ENCODE measurements around the gene MAPKAP1.
A peak's percentile ranks its signal among the peaks of the same experiment; 100 is the strongest.

Gene MAPKAP1

DNA sequence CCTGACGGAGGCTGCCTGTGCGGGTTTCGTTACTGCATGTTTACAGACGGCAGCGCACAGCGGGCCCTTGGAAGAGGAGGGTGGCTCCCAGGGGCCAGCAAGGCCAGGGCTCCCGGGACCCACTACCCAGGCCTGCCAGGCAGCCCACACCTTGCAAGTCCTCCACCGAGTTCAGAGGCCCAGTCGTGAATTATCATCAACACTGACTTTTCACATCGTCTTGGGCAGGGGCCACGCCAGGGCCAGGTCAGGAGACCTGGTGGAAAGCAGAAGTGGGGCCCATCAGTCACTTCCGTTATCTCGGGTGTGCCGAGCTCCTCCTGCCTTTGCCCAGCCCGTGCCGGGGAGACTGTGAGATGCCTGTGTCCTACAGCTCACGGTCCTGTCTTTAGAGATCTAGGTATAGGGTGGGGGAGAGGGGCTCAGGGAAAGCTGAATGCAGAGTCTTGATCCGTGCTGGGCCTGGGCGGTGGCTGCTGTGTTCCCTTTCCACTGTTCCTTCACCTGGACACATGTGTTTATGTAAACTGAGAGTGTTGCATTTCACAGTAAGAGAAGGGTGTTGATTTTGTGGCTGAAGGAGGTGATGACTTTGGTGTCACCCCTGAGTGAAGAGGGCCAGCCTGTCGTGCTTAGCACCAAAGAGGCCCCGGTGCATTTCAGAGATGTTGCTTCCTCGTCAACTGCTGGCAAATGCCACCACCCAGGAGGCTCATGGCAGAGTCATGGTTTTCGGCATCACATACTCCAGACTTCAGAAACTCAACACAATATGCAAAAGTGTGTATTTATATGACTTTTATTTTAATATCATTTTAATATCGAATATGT, 270.2 kb downstream of the MAPKAP1 start:
- TF ChIP-seq ZNF8 (CRISPR knock-in tag; IDR thresholded peaks at IDR 0.05) (no peak), ARNTL (CRISPR knock-in tag; IDR thresholded peaks at IDR 0.05; ENCODE audit: borderline replicate concordance, low read depth) (no peak), BACH2 (CRISPR knock-in tag; IDR thresholded peaks at IDR 0.05; ENCODE audit: borderline replicate concordance) (no peak), TCF4 (CRISPR knock-in tag; IDR thresholded peaks at IDR 0.05; ENCODE audit: borderline replicate concordance) (no peak)
- TF ChIP-seq, protein P1, sequence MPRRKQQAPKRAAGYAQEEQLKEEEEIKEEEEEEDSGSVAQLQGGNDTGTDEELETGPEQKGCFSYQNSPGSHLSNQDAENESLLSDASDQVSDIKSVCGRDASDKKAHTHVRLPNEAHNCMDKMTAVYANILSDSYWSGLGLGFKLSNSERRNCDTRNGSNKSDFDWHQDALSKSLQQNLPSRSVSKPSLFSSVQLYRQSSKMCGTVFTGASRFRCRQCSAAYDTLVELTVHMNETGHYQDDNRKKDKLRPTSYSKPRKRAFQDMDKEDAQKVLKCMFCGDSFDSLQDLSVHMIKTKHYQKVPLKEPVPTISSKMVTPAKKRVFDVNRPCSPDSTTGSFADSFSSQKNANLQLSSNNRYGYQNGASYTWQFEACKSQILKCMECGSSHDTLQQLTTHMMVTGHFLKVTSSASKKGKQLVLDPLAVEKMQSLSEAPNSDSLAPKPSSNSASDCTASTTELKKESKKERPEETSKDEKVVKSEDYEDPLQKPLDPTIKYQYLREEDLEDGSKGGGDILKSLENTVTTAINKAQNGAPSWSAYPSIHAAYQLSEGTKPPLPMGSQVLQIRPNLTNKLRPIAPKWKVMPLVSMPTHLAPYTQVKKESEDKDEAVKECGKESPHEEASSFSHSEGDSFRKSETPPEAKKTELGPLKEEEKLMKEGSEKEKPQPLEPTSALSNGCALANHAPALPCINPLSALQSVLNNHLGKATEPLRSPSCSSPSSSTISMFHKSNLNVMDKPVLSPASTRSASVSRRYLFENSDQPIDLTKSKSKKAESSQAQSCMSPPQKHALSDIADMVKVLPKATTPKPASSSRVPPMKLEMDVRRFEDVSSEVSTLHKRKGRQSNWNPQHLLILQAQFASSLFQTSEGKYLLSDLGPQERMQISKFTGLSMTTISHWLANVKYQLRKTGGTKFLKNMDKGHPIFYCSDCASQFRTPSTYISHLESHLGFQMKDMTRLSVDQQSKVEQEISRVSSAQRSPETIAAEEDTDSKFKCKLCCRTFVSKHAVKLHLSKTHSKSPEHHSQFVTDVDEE (CRISPR knock-in tag; IDR thresholded peaks at IDR 0.05) = no peak
- TF ChIP-seq, protein P2, sequence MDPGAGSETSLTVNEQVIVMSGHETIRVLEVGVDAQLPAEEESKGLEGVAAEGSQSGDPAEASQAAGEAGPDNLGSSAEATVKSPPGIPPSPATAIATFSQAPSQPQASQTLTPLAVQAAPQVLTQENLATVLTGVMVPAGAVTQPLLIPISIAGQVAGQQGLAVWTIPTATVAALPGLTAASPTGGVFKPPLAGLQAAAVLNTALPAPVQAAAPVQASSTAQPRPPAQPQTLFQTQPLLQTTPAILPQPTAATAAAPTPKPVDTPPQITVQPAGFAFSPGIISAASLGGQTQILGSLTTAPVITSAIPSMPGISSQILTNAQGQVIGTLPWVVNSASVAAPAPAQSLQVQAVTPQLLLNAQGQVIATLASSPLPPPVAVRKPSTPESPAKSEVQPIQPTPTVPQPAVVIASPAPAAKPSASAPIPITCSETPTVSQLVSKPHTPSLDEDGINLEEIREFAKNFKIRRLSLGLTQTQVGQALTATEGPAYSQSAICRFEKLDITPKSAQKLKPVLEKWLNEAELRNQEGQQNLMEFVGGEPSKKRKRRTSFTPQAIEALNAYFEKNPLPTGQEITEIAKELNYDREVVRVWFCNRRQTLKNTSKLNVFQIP (CRISPR knock-in tag; IDR thresholded peaks at IDR 0.05; ENCODE audit: borderline replicate concordance, low read depth) = no peak
- TF ChIP-seq, protein P3, sequence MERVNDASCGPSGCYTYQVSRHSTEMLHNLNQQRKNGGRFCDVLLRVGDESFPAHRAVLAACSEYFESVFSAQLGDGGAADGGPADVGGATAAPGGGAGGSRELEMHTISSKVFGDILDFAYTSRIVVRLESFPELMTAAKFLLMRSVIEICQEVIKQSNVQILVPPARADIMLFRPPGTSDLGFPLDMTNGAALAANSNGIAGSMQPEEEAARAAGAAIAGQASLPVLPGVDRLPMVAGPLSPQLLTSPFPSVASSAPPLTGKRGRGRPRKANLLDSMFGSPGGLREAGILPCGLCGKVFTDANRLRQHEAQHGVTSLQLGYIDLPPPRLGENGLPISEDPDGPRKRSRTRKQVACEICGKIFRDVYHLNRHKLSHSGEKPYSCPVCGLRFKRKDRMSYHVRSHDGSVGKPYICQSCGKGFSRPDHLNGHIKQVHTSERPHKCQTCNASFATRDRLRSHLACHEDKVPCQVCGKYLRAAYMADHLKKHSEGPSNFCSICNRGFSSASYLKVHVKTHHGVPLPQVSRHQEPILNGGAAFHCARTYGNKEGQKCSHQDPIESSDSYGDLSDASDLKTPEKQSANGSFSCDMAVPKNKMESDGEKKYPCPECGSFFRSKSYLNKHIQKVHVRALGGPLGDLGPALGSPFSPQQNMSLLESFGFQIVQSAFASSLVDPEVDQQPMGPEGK (CRISPR knock-in tag; IDR thresholded peaks at IDR 0.05; ENCODE audit: borderline replicate concordance) = no peak
- TF ChIP-seq, protein P4, sequence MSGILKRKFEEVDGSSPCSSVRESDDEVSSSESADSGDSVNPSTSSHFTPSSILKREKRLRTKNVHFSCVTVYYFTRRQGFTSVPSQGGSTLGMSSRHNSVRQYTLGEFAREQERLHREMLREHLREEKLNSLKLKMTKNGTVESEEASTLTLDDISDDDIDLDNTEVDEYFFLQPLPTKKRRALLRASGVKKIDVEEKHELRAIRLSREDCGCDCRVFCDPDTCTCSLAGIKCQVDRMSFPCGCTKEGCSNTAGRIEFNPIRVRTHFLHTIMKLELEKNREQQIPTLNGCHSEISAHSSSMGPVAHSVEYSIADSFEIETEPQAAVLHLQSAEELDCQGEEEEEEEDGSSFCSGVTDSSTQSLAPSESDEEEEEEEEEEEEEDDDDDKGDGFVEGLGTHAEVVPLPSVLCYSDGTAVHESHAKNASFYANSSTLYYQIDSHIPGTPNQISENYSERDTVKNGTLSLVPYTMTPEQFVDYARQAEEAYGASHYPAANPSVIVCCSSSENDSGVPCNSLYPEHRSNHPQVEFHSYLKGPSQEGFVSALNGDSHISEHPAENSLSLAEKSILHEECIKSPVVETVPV (CRISPR knock-in tag; IDR thresholded peaks at IDR 0.05) = no peak
- ATAC-seq = no peak

DNA sequence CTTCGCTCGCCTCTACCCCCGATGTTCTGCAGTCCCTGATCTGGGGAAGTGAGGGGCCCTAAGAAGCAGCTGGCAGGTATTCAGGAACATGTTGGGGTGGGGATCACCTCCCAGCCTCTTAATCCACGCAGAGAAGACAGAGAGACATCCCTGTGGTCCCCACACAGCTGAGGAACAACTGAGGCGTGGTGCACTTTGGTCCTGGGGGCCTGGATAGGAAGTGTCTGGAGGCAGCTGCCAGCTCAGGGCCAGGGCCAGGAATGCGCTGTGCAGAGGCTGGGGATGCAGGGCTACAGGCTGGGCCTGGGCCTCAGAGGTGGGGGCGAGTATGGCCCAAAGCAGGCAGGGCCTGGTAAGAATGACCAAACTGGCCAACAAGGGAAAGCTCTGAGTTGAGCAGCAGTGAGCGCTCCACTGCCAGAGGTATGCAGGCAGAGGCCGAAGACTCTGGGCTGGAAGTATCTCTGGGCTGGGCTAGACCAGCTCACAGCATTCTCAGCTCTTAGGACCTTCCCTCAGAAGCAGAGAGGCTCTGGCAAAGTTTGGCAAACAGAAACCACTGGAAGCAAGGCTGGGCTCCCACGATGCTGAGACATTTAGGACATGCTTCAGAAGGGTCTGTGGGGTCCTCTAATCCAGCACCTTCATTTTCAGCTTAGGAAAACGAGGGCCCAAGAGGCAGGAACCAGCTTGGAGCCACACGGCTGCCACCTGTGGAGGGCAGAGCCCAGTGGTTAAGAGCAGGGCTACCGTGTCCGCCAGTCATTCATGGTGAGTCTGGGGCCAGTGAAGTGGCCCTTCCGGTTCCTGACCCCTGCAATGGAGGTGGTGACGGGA, 271.0 kb downstream of the MAPKAP1 start:
- TF ChIP-seq CSDC2 (CRISPR knock-in tag; IDR thresholded peaks at IDR 0.05) = no peak
- peak; percentile 25 for ATAC-seq

- peak; percentile 6; the same call in 1 of the 3 replicates for ATAC-seq
- no peak for TF ChIP-seq GLIS3 (CRISPR knock-in tag; IDR thresholded peaks at IDR 0.05)
- no peak for TF ChIP-seq ZFP3 (CRISPR knock-in tag; IDR thresholded peaks at IDR 0.05)
- TF ChIP-seq, protein P3 (CRISPR knock-in tag; IDR thresholded peaks at IDR 0.05; ENCODE audit: borderline replicate concordance) = no peak
- TF ChIP-seq ZC3H10 (CRISPR knock-in tag; IDR thresholded peaks at IDR 0.05) = no peak
- TF ChIP-seq CSDC2 (CRISPR knock-in tag; IDR thresholded peaks at IDR 0.05) = no peak
- TF ChIP-seq, protein P2 (CRISPR knock-in tag; IDR thresholded peaks at IDR 0.05; ENCODE audit: borderline replicate concordance, low read depth) = no peak
- TF ChIP-seq ISL1 (CRISPR knock-in tag; IDR thresholded peaks at IDR 0.05) = no peak
- TF ChIP-seq TOX (CRISPR knock-in tag; IDR thresholded peaks at IDR 0.05; ENCODE audit: borderline replicate concordance) = no peak
- TF ChIP-seq OSR1 (CRISPR knock-in tag; IDR thresholded peaks at IDR 0.05) = no peak
- no peak for TF ChIP-seq PPARA (CRISPR knock-in tag; IDR thresholded peaks at IDR 0.05; ENCODE audit: borderline replicate concordance)
- TF ChIP-seq RARB (CRISPR knock-in tag; IDR thresholded peaks at IDR 0.05) = no peak
- no peak for TF ChIP-seq ZNF70 (CRISPR knock-in tag; IDR thresholded peaks at IDR 0.05)
These were observed 271.8 kb downstream of the MAPKAP1 start for GRCh38 chr9:125434986-125435775.
